Heart left ventricle (tissue), 16 donors: ENCODE results near the gene THSD7B. TPM values are rescaled to one million over a fixed set of nuclear protein-coding genes. Genes with fewer than 3 reads are reported as not detected.

Experiments
- ATAC-seq, 4 donors: fragments of 200-7000 bp; cut with Tn5 transposase; one replicate each; pipeline ENCODE4 v1.9.1; 2020 to 2022; ENCODE audit warnings: moderate library complexity in 4 of 4, mild to moderate bottlenecking in 3 of 4, moderate number of reproducible peaks in 1 of 4
- DNase-seq, 5 donors: peaks; one replicate each; pipeline ENCODE4 v3.0.0-alpha.2; 2020
- H3K27ac ChIP-seq, 12 donors: fragments of 200-600 bp; sonication (generic) in 4 of 12; one replicate each; pipeline versions ENCODE4 v1.5.0 to v1.8.0; 2016 to 2022; ENCODE audit warnings: mild to moderate bottlenecking in 2 of 12
- H3K27me3 ChIP-seq, 9 donors: fragments of 200-600 bp; sonication (generic) in 2 of 9; one replicate each; pipeline versions ENCODE4 v1.5.1 to v1.8.0; 2016 to 2022; ENCODE audit warnings: mild to moderate bottlenecking in 3 of 9
- H3K36me3 ChIP-seq, 9 donors: fragments of 200-600 bp; sonication (generic) in 2 of 9; one replicate each; pipeline versions ENCODE4 v1.5.0 to v1.8.0; 2018 to 2022; ENCODE audit warnings: mild to moderate bottlenecking in 2 of 9
- H3K4me1 ChIP-seq, 12 donors: fragments of 200-600 bp; sonication (generic) in 4 of 12; one replicate each; pipeline versions ENCODE4 v1.5.0 to v1.8.0; 2016 to 2022; ENCODE audit warnings: mild to moderate bottlenecking in 3 of 12
- H3K4me3 ChIP-seq, 12 donors: fragments of 200-600 bp; sonication (generic) in 4 of 12; one replicate each; pipeline versions ENCODE4 v1.5.0 to v1.8.0; 2017 to 2022; ENCODE audit warnings: mild to moderate bottlenecking in 9 of 12, moderate library complexity in 4 of 12
- H3K9me3 ChIP-seq, 12 donors: fragments of 200-600 bp; sonication (generic) in 4 of 12; one replicate each; pipeline versions ENCODE4 v1.5.0 to v1.8.0; 2016 to 2022; ENCODE audit warnings: mild to moderate bottlenecking in 1 of 12
- CTCF ChIP-seq, 12 donors: fragments of 200-600 bp; sonication (generic) in 4 of 12; IDR thresholded peaks; one replicate each; pipeline versions ENCODE4 v1.5.0 to v1.8.0; 2018 to 2022; ENCODE audit warnings: antibody characterized with exemption in 12 of 12, mild to moderate bottlenecking in 5 of 12
- POLR2A ChIP-seq, 2 donors: fragments of 450-650 bp; IDR thresholded peaks; one replicate each; pipeline ENCODE4 v1.6.1; 2017; ENCODE audit warnings: antibody characterized with exemption in 2 of 2, mild to moderate bottlenecking in 2 of 2, moderate library complexity in 2 of 2
- WGBS, 4 donors: extraction: QIAGEN DNeasy Blood & Tissue Kit in 2 of 4; methylation state at CpG; one replicate each; pipeline versions ENCODE4 v1.1.5 to v1.1.7; 2013 to 2018; 5-methylcytosine and 5-hydroxymethylcytosine counted together
- intact Hi-C, 10 donors: fragments of 100-400 bp; cut with DNase I; formaldehyde crosslinking; loops; one replicate each; pipeline versions ENCODE4 v1.11.1 to v1.14.2; 2022
- polyA plus RNA-seq, 2 donors: library from polyadenylated mRNA; stranded (reverse); fragments of 200-250 nt; gene quantifications; one replicate each; pipeline ENCODE4 v1.2.3, GENCODE V29; 2013
- total RNA-seq, 9 donors: library from RNA; depleted of rRNA in 2 of 9; stranded (reverse); fragments of >200 nt in 2 of 9; fragmentation: NEBNext Ultra II Directional in 3 of 9; extraction: Animal tissue kit (Norgen Biotek cat#: 25700) in 3 of 9; gene quantifications; one replicate each; pipeline versions ENCODE4 v1.1.0 to v1.2.4, GENCODE V29; 2016 to 2023
- donor health status: ischemic (EF 13 %, LVEDD 7.1; RV severe dilation, severe dysfunction).
- donor health status: healthy with polysubstance abuse.
- donor health status: DM: no; HTN: yes; CAD: no.
- donor health status: DM: no; HTN: no; CAD: no.
- donor health status: ischemic (EF 25% LVEDD 6.9; RV normal size, moderate dysfunction).
- donor health status: ischemic (EF 25% LVEDD 5.7; RV mildly dilated, moderate dysfunction).
- donor health status: healthy.
- donor health status: DM: yes; HTN: yes; CAD: no.
- donor health status: ischemic (EF 35%, LVEDD 5.7; RV mildly dilated, moderate dysfunction).
- donor health status: nonischemic (EF 11% LVEDD 7.7; RV severe dilation, severe dysfunction).
- donor health status: DM: yes; HTN: yes; CAD: no.
- donor health status: PGD.
- donor health status: ischemic (EF 29% LVEDD 5.4; RV normal size, mild dysfunction).
- donor health status: nonischemic (EF 23%, LVEDD 6.1; RV moderate dilation, normal function).

The THSD7B gene
- total and polyA plus RNA-seq, 11 donors: 0.04 to 0.43 (median 0.17) TPM

GRCh38 chr2:136871424-136871823 lies 106.1 kb downstream of the THSD7B start:
- Histone ChIP-seq H3K27ac (no peak overlapping the region), H3K27me3 (no peaks in the 10 kb centered on the region), H3K9me3 (no peaks in the 10 kb centered on the region), H3K4me1 (no peaks in the 10 kb centered on the region), H3K4me3 (no peak overlapping the region), H3K36me3 (no peaks in the 10 kb centered on the region)
- intact Hi-C loops: no loop called here
- WGBS, 4 donors: 32 to 95% (median 89%) methylated on average over 1 of the region's 1 CpG
- ATAC-seq (no peak), DNase-seq (no peak)
- TF ChIP-seq CTCF (IDR thresholded peaks at IDR 0.05) (no peak), POLR2A (IDR thresholded peaks at IDR 0.05) (no peak)

GRCh38 chr2:136874258-136874657 lies 108.9 kb downstream of the THSD7B start:
- no peak for ATAC-seq
- intact Hi-C loops: no loop called here

GRCh38 chr2:136891100-136891499 lies 125.8 kb downstream of the THSD7B start:
- ATAC-seq: no peak
- no peaks in the 10 kb centered on the region for H3K4me1 ChIP-seq
- H3K27me3 ChIP-seq: no peaks in the 10 kb centered on the region
- H3K4me3 ChIP-seq: no peak overlapping the region
- intact Hi-C loops: no loop called here
- no peaks in the 10 kb centered on the region for H3K36me3 ChIP-seq
- H3K27ac ChIP-seq: no peak overlapping the region
- 44 to 92% (median 56%) methylated on average over 1 of the region's 1 CpG for WGBS, 4 donors
- peaks cover 0 to 4% (median 0%) of the 10 kb centered on the region in 12 donors for H3K9me3 ChIP-seq
- no peak for DNase-seq
- TF ChIP-seq CTCF (IDR thresholded peaks at IDR 0.05): no peak
- TF ChIP-seq POLR2A (IDR thresholded peaks at IDR 0.05): no peak

More at GRCh38 chr2:136874258-136874657, 108.9 kb downstream of the THSD7B start:
- DNase-seq: no peak
- peak in 8 of 12 donors; percentile 10 to 43 (median 22) for TF ChIP-seq CTCF (IDR thresholded peaks at IDR 0.05)
- TF ChIP-seq POLR2A (IDR thresholded peaks at IDR 0.05): no peak
- Histone ChIP-seq H3K9me3 (no peaks in the 10 kb centered on the region), H3K4me1 (no peaks in the 10 kb centered on the region), H3K27me3 (no peaks in the 10 kb centered on the region), H3K36me3 (no peaks in the 10 kb centered on the region), H3K4me3 (no peak overlapping the region), H3K27ac (no peak overlapping the region)
- 44 to 54% (median 50%) methylated on average over 6 of the region's 6 CpGs for WGBS, 4 donors

- no peak overlapping the region for H3K4me3 ChIP-seq
- intact Hi-C loops: no loop called here
- H3K9me3 ChIP-seq: peaks cover 0 to 2% (median 0%) of the 10 kb centered on the region in 12 donors
- DNase-seq (no peak), ATAC-seq (no peak)
- H3K27ac ChIP-seq: no peak overlapping the region
- H3K27me3 ChIP-seq: no peaks in the 10 kb centered on the region
- no peaks in the 10 kb centered on the region for H3K36me3 ChIP-seq
- 80 to 89% (median 81%) methylated on average over 2 of the region's 2 CpGs for WGBS, 4 donors
- TF ChIP-seq POLR2A (IDR thresholded peaks at IDR 0.05): no peak
- TF ChIP-seq CTCF (IDR thresholded peaks at IDR 0.05): no peak
- no peaks in the 10 kb centered on the region for H3K4me1 ChIP-seq
Measured at GRCh38 chr2:136894007-136894634, 128.8 kb downstream of the THSD7B start.
